Stimulated activated CD4-positive, alpha-beta T cell treated with anti-CD3 and anti-CD28 coated beads, Interleukin-12 subunit alpha, Interleukin-12 subunit beta, amount 100 ng/mL, for 48 hours (primary cell): ENCODE measurements around the gene CCDC196.

Source experiments
- DNase-seq, 3 donors: peaks; one replicate each; pipeline ENCODE4 v3.0.0-alpha.2; 2020; ENCODE audit warnings: low read depth in 2 of 3, low spot score in 1 of 3

The CCDC196 gene, protein sequence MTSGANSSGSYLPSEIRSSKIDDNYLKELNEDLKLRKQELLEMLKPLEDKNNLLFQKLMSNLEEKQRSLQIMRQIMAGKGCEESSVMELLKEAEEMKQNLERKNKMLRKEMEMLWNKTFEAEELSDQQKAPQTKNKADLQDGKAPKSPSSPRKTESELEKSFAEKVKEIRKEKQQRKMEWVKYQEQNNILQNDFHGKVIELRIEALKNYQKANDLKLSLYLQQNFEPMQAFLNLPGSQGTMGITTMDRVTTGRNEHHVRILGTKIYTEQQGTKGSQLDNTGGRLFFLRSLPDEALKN

DNA sequence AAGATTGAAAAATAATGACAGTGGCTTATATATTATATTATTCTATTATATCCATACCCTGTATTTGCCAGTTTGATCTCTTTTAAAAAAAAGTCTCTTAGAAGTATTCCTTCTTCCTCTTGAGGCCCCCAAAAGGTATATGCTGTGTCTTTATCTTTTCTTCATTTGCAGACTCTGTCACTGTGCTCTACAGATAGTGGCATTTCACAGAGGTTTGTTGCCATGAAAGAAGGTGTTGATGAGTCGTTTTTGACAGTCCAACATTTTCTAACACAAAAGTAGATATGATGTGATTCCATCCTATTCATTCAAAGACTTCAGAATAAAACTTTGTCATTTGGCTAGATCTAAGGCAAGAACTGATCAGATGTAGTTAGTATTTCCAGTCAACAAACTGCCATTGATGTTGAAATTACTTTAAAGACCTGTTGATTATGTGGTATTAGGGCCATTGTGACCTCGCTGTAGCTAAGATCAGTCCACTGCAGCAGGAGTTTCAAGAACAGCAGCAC lies at the start of gene CCDC196:
TSS of gene CCDC196 (plus strand) at position 462 of the 512 bp plus-strand sequence. CDS start 132 bp downstream, outside the sequence.
- DNase-seq, result no peak

DNA sequence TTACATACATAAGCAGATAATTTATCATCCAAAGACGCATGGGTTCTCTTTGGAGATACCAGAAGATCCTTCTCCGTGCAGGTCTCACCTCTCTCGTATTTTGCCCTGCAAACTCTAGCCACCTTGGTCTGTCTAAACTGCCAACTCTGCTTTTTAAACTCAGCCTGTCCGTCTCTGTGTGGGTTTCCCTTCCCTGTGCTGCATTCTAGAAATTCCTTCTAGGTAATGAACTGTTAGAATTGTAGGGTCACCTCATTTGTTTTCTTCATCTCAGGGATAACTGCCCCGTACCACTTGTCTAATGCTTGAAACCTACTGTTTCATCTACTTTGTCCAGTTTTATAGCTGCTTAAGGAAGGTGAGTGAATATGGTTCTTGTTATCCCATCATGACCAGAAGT lies 45.4 kb upstream of the CCDC196 start:
- DNase-seq, result no peak

DNA sequence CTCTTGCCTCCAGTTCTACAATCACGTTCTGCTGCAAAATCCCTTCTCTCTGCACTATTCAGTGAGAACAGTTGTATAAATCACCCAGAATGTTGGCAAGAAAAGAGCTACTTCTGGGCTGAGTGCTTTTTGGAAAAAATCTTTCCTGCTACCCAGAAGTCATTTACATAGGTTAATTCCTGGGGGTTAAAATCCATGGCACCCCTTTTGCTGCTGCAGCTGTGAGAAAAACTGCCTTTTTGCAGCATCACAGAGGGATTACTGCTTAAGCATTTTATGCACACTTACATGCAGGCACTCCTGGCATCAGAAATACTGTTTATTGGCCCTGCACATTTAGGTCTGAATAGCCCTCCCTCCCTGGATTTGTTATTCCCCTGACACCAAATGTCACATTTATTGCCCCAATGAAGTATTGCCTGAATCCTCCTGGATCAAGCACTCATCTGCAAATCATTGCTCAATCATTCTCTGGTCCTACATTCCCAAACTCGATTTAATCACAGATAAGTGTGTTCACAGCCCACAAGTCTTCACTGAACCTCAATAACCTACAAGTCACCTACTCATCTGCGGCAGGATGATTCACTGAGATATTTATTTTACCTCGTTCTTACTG lies 43.1 kb upstream of the CCDC196 start:
- DNase-seq, result no peak

DNA sequence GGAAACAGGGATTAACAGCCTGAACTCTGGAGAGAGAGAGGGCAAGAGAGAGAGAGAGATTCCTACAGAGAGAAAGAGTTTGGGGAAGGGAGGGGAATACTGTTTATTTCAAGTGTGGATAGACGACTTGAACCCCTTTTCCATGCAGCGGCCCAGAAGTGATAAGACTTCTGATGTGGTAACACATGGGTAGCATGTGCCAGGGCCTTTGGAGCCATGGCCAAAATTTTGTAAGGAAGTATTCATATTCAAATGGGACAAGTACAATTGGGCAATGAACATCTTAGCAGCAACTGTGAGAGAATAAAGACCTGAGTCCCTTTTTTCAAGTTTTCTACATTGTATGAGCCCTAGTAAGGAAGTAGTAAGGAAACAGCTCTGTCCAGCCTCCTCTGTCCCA lies 42.4 kb upstream of the CCDC196 start:
- no peak for DNase-seq

- DNase-seq, result no peak
Observed at GRCh38 chr14:66444271-66444927, 41.8 kb upstream of the CCDC196 start.

GRCh38 chr14:66445936-66446335 lies 40.2 kb upstream of the CCDC196 start:
- no peak for DNase-seq

- DNase-seq, result no peak
Observed at GRCh38 chr14:66453469-66453868, 32.7 kb upstream of the CCDC196 start.

GRCh38 chr14:66459603-66460002 lies 26.6 kb upstream of the CCDC196 start:
- no peak for DNase-seq

DNA sequence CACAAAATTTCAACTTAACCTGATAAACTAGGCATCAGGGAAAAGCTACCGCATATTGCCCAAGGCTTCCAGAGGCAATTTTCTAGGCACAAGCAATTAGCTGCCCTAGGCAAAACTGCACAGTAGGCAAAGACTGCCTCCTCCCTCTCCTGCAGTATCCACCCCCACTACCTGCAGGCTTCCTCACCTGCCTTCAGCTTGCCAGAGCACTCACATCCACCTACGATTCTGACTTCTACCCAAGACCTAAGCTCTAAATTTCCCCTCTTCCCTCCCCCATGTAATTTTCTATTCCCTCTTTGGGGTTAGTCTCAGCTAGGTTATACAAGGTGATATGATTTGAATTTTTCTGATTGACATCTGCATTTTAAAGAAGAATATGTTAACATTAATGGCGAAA lies 21.9 kb upstream of the CCDC196 start:
- DNase-seq, result no peak

DNA sequence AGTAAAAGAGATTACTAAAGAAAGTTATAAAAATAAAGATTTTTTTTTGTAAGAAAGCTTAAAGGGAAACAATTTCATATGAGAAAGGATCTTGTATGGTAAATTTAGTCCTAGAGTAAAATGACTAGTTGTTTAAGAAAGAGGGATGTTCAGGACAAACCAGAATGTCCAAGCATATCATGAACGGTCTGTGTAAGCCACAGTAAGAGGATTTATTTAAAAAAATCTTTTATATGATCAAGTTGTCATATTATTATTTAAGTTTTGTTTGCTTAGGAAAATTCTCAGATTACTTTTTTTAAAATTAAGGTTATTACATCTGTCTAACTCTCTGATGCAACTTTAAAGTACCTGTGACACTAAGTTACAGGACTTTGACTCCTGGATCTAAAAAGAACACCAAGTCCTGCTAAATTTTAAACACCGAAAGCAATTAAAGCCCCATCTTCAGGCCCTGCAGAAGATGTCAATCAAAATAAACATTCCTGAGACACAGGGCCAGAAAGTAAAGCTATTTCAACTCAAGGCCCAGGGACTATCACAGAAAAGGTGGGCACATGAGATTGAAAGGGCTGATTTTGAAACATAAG lies 17.3 kb upstream of the CCDC196 start:
- DNase-seq, result no peak

- DNase-seq, result no peak
Observed at GRCh38 chr14:66471584-66471983, 14.6 kb upstream of the CCDC196 start.

DNA sequence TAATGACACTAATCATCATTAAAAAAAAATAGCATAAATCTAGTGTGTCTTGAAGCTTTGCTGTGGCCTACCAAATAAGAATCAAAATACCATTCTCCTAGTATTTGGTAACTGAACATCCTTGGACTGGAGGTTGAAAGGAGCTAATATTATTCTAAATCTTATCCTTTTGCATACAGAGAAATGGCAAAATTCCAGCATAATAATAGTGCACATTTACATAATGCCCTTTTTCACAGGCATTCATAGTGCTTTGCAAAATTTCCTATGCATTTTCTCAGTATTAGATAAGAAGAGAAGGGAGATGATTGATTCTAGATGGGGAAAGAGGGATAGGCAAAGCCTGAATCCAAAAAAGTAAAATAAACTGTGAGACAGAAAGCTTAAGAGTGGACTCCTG lies 13.9 kb upstream of the CCDC196 start:
- no peak for DNase-seq

DNA sequence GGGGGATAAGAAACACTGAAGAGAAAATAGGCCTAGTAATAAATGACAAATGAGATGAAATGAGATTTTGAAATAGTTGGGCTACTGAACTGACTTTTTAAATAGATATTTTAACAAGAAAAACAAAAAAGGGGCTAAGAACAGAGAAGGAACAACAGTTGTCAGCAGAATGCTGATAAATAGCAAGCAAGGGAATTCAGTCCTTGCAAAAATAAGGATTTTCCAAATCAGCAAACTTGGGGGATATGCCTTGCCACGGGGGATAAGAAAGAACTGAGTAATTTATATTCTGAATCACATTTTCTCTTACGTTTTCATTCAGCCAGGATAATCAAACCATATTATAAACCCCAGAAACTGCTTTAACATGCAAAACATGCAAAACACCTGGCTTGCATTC lies 12.9 kb upstream of the CCDC196 start:
- DNase-seq, result no peak

GRCh38 chr14:66476964-66477363 lies 9.2 kb upstream of the CCDC196 start:
- DNase-seq, result no peak

DNA sequence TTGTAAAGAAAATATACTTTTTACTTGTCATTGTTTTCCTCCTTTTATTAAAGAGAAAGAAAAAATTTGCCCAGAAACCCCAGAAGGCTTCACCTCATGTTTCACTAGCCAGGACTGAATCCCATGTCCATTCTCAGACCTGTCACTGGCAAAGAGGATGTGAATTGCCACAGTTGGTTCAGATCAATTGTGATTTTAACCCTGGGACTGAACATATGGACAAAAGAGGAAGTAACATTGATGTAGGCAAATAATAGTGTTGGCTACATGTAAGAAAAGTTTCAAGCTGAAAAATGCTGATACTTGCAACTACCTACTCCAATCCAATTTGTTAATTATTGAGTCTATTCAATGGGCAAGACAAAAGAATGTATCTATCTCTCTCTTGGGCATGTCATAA lies 8.6 kb upstream of the CCDC196 start:
- DNase-seq, result no peak

DNA sequence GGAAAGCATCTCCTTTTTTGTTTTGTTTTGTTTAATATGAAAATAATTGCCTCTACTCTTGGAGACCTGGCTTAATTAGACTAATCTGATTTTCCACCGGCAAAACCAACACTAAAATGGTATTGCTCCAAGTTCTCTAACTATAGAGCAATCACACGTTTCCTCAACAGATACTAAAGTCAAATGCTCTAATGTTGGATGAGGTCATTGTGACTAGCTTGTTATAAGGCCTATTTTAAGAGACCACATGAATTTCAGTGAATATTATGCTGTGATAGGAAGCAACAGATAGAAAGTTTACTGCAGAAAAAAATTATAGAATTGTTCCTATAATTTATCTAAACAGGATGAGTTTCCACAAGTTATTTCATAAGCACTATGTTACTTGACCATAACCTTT lies 3.3 kb upstream of the CCDC196 start:
- no peak for DNase-seq

DNA sequence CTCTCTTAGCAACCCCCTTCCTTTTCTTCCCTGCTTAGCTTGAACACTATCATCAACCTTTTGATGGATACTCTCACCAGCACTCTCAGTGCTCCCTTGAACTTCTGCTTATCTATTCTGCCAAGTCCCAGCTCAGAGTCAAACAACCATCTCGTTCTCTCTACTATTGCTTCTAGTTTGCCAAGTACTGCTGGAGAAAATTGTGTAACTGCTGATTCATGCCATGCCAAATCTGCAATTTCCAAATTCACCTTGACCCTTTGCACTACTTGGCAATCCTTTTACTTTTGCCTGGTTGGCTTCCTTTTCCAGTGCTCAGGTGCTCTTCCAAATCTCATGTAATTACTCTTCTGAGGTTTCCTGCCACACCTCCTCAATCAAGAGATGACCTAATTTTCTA lies 2.8 kb upstream of the CCDC196 start:
- DNase-seq, result no peak

DNA sequence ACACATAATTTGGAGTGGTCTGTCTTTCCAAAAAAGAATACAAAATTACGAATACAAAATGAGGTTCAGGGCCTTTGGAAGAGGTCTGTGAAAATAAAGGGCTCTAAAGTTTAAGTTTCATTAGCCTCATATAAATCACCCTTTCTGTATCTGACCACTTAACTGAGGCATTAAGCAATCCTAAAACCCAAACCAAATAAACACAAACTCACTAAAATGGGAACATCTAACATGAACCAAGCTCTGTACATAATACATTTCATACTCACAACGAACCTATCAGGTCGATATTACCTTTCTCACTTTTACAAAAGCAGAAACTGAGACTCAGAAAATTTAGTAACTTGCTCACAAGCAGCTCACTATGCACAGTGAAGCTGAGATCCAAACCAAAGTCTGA lies 1.1 kb upstream of the CCDC196 start:
- DNase-seq, result no peak

- DNase-seq, result no peak
Observed at GRCh38 chr14:66487164-66487563, 993 bp downstream of the CCDC196 start.

DNA sequence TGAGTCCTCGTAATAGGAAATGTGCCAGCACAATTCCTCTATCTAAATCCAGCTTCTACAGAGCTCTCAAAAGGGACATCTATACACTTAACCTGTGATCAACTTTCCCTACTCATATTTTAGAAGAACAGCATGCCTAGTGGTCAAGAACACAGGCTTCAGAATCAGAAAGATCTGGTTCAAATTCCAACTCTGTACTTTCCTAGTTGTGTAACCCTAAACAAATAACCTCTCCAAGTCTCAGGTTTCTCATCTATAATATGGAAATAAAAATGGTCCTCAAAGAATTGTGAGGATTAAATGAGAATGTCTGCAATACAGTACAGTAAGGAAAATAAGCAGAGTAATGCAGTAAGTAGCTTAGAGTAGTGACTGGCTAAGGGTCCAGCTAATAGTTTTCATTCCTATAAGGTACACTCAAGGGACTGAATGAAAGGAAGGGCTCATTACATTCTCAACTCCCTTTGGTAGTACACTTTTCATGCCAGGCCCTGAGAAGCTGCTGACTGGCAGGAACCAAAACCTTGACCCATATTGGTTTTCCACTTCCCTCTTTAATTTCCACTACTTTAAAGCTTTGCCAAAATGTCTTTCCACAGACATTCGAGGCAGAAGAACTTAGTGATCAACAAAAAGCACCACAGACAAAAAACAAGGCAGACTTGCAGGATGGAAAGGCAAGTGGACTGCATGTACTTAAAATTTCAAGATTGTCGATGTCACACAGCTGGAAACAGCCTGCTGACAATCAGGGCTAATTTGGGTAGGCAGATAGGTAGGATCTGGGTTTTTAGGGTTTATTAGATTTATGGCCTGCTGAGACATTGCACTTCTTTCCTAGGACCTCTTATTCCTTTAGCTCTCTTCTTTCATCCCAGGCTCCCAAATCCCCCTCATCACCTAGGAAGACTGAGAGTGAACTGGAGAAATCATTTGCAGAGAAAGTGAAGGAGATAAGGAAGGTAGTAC lies 4.3 kb downstream of the CCDC196 start:
- DNase-seq, result no peak

- DNase-seq, result no peak
Observed at GRCh38 chr14:66493750-66494149, 7.6 kb downstream of the CCDC196 start.
